NCI-H446 treated with DMSO at 0.1 percent for 48 hours (cell line): ENCODE data around the gene C2orf81.
A peak's percentile ranks its signal among the peaks of the same experiment; 100 is the strongest.
"Not testable (repeated sequence)": the region's sequence is repeated elsewhere in the genome, so short reads cannot be mapped to it uniquely, and the experiment has no call there.

ENCODE experiments used
- DNase-seq: peaks from one replicate; lab custom pipeline; 2025; lab: John Stamatoyannopoulos, UW

Gene C2orf81

GRCh38 chr2:74423231-74424095 is 2.0 kb upstream of the C2orf81 start:
- no peak for DNase-seq

- not testable (repeated sequence) for DNase-seq
These were observed 846 bp downstream of the C2orf81 start for GRCh38 chr2:74420443-74421103.

- DNase-seq = no peak
These were observed 1.4 kb downstream of the C2orf81 start for GRCh38 chr2:74420006-74420405.

- no peak for DNase-seq
These were observed 2.1 kb downstream of the C2orf81 start for GRCh38 chr2:74419345-74419744.

DNA sequence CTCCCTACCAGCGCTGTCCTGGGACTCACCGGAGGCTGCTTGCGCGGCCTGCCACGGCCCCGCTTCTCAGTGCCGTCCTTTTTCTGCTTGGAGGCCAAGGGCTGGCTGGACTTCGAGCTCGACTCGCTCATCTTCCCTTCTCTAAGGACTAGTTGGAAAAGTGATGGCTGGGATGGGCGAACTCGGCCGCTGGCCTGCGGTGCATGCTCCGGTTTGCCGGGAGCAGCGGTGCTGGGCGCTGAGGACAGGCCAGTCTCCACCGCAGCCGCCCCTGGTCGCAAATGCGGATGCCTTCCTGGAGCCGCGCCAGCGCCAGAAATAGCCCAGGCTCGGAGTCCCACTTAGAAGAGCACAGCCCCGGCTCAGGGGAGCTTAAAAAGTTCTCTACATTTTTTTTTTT is 3.1 kb downstream of the C2orf81 start:
- no peak for DNase-seq

DNA sequence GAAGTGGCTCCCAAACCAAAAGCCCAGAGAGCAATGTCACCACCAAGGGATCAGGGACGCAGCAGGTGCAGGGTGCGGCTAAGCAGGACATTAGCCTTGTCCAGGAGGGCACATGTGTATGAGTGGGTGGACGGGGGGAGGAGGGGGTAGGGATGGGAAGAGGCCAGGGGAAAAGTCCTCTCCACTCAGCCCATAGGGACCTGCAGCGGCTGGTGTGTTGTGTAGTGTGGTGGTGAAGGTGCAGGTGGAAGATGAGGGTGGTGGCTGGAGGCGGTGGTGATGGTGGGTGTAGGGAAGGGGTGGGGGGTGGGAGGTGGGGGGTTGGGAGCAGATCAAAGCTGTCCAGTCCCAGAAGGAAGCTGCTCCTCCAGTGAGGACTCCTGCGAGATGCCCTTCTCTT is 3.7 kb downstream of the C2orf81 start:
- no peak for DNase-seq

DNA sequence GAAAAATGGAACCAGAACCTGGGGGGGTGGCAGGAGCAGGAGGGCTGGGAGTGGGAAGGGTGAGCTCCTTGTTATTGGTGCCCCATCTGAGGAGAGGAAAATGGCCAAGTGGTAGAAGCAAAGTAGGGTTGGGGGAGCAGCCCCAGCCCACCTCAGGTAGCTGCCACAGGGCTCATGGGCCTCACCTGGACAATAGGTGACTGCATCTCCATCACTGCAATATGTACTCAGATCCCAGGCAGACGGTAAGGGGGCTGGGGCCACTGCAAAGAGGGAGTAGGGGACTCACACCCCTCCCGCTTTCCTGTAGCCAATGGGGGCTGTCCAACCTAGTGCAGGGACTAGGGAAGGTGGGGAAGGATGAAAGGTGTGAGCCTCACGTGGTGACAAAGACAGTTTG is 4.2 kb downstream of the C2orf81 start:
- no peak for DNase-seq

GRCh38 chr2:74416778-74417177 is 4.6 kb downstream of the C2orf81 start:
- no peak for DNase-seq

DNA sequence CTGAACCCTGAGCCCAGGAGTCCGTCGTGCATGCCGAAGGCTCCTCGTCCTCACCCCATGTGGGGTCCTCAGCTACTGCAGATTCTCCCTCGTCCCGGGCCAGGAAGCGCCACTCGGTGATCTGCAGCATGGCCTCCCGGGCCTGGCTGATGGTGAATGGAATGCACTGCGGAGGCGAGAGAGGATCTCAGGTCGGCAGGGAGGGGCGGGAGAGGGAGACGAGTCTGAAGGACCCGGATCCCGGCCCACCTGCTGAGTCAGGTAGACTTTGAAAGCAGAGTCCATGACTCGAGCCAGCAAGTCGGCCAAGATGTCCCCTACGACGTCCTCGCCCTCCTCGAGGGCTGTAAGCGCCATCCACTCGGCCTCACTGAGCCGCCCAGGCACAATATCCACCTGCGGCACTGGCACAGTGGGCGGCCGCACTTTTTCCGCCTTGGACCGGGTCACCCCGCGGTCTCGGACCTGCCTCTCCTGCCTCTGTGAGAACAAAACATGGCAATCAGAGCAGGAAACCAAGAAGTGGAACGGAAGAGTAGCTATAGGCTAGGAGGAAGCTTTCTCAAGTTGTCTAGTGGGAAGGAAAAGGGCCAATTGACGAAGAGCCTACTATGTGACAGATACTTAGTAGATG is 5.5 kb downstream of the C2orf81 start:
- DNase-seq = no peak

GRCh38 chr2:74414881-74415761 is 6.3 kb downstream of the C2orf81 start:
- DNase-seq = no peak

DNA sequence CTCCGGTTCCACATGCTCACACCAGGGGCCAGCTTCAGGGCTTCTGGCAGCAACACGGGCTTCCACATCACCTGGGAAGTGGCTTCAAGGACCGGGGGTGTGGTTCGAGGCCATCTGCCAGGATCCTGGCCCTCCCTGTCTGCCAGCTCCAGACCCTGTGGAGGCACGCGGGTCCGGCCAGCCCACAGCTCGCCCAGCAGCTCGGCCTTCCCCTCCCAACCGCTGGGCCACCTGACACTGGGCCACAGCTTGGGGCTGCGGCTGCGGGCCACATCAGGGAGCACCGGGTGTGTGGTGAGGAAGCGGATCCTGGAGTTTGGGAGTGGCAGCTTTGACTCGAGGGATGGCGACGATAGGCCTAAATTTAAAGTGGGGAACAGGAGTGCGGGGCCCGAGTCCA is 7.0 kb downstream of the C2orf81 start:
- DNase-seq = no peak

DNA sequence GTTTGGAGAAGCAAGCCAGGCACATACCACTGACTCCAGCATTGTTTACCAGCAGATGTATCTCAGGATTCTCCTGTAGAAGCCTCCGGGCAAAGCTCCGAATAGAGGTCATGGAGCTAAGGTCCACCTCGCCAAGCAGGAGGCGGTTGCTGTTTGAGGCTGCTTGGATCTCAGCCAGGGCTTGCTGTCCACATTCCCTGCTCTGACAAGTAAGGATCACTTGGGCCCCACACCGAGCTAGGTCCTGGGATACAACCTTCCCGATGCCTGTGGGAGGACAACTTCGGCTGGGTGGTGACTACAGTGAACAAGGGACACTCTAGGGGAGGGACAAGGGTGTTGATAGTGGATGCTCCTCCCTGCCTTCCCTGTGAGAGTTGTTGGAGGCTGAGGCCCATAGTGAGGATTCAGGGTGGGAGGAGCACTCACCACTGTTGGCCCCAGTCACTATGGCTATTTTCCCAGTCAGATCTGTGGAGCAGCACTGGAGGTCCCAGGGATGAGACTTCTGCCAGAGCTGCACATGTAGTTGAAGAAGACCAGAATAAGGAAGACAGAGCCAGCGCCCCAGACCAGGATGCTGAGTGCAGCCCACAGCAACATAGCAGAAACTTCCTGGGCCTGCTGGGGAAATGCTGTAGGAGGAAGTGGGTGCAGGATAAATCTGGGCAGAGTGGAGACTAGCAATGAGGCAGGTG is 8.3 kb downstream of the C2orf81 start:
- DNase-seq = no peak

GRCh38 chr2:74407682-74408081 is 13.7 kb downstream of the C2orf81 start:
- no peak for DNase-seq

DNA sequence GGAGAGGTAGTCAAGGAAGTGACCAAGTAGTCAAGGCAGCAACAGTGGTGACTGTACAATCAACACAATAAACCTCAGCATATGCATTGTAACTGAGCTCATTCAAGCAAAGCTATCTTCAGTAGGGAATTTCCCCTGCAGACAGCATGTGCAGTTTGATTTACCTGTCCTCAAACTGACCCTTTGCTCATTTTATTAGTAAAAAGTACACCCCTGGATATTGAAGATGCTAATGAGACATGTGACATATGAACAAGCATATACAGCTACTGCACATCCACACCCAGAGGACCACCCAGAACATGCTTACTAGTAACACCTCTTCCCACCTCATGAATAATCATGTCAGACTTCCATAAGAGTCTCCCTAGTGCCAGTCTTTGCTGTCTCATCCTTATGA is 15.4 kb downstream of the C2orf81 start:
- no peak for DNase-seq

DNA sequence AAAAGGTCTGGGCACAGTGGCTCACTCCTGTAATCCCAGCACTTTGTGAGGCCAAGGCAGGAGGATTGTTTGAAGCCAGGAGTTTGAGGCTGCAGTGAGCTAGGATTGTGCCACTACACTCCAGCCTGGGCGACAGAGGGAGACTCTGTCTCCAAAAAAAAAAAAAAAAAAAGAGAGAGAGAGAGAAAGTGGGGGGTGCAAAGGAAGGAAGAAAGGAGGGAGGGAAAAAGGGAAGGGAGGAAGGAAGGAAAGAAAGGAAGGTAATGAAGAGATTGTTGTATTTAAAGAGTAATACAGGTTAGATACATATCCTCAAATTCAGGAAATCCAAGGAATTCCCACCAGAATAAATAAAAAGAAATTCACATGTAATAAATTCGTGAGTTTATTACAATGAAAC is 19.5 kb downstream of the C2orf81 start:
- no peak for DNase-seq

DNA sequence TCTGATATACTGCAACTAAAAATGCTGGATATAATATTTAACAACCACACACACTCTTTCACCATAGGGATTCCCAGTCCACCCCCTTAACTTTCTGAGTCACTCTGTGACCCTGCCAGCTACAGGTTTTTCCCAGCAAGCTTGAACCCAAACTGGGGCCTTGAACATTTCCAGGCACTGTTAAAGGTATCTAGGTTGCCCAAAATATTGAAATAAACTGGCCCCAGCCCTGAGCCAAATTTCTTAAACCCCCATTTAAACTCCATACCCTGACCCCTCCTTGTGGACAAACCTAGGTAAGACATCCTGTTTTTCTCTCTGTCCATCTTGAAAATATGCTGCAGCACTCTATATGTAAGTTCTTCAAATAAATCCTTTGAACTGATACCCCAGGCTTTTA is 21.6 kb downstream of the C2orf81 start:
- DNase-seq = no peak

DNA sequence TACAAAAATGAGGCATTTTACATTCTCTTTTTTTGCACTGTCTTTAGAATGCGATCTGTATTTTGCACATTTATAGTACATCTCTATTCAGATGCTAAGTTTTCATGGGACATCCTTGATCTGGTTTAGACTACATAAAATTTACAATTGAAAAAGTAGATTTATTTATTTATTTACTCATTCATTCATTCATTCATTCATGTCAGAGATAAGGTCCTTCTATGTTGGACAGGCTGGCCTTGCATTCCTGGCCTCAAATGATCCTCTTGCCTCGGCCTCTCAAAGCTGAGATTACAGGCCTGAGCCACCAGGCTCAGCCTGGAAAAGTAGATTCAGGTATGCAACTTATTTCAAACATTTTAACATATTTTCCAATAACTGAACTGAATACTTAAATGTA is 25.3 kb downstream of the C2orf81 start:
- DNase-seq = no peak

GRCh38 chr2:74393525-74393924 is 27.9 kb downstream of the C2orf81 start:
- DNase-seq = no peak

GRCh38 chr2:74392449-74392743 is 29.0 kb downstream of the C2orf81 start:
- DNase-seq = no peak

- peak; percentile 77 for DNase-seq
These were observed 29.6 kb downstream of the C2orf81 start for GRCh38 chr2:74391580-74392448.

GRCh38 chr2:74391209-74391579 is 30.2 kb downstream of the C2orf81 start:
- no peak for DNase-seq
